ENCODE data around the gene S100A13.

Gene S100A13

DNA sequence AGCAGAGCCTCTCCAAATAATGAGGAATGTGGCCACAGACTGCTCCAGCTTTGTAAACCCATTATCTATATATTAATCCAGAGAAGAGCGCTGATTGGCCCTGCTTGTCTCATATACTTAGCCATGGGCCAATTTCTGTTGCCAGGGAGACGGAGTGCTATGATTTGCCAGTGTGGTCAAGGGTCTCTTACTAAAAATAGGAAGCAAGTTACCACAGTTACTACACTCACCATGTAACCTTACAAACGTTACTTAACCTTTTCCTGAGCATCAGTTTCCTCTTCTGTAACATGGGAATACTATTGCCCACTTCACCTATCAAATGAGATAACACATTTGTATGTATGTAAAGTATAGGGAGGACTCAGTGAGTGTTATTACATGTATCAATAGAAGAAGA lies 54.0 kb downstream of the S100A13 start:
- no peak for DNase-seq (ENCODE audit: low spot score)
- in situ Hi-C loops (cut with MboI; ENCODE audit: low pct_unique_long_range_greater_than_20kb, low sequenced_read_pairs, unreplicated experiment): no loop called here

GRCh38 chr1:153572569-153573015 lies 54.7 kb downstream of the S100A13 start:
- peak; percentile 76 for DNase-seq (ENCODE audit: low spot score)
- TF ChIP-seq, protein P1, sequence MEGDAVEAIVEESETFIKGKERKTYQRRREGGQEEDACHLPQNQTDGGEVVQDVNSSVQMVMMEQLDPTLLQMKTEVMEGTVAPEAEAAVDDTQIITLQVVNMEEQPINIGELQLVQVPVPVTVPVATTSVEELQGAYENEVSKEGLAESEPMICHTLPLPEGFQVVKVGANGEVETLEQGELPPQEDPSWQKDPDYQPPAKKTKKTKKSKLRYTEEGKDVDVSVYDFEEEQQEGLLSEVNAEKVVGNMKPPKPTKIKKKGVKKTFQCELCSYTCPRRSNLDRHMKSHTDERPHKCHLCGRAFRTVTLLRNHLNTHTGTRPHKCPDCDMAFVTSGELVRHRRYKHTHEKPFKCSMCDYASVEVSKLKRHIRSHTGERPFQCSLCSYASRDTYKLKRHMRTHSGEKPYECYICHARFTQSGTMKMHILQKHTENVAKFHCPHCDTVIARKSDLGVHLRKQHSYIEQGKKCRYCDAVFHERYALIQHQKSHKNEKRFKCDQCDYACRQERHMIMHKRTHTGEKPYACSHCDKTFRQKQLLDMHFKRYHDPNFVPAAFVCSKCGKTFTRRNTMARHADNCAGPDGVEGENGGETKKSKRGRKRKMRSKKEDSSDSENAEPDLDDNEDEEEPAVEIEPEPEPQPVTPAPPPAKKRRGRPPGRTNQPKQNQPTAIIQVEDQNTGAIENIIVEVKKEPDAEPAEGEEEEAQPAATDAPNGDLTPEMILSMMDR (IDR thresholded peaks at IDR 0.05; ENCODE audit: extremely low read depth, insufficient read depth, missing control alignments): peak; percentile 83
- in situ Hi-C loops (cut with MboI; ENCODE audit: low pct_unique_long_range_greater_than_20kb, low sequenced_read_pairs, unreplicated experiment): no loop called here

More for the DNA sequence above, 54.0 kb downstream of the S100A13 start:
- TF ChIP-seq, protein P1 (IDR thresholded peaks at IDR 0.05; ENCODE audit: extremely low read depth, insufficient read depth, missing control alignments): no peak

DNA sequence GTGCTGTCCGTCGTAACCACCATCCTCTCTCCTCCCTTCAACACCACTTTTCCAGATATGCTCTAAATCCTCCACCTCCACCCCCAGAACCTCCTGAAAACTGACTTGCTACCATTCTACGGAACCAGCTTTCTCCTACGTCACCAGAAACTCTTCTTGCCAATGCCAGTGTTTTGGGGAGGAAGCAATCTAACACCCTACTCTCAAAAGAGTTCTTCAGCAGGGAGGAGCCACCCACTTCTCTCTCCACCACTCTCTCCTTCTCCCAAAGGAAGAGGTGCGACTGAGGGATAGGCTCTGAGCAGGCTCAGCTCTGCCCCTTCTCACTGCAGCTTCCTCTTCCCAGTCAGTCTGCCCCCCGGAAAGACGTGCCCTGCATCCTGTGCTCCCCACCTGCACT lies 55.6 kb downstream of the S100A13 start:
- in situ Hi-C loops (cut with MboI; ENCODE audit: low pct_unique_long_range_greater_than_20kb, low sequenced_read_pairs, unreplicated experiment): no loop called here
- TF ChIP-seq, protein P1 (IDR thresholded peaks at IDR 0.05; ENCODE audit: extremely low read depth, insufficient read depth, missing control alignments): no peak
- no peak for DNase-seq (ENCODE audit: low spot score)

DNA sequence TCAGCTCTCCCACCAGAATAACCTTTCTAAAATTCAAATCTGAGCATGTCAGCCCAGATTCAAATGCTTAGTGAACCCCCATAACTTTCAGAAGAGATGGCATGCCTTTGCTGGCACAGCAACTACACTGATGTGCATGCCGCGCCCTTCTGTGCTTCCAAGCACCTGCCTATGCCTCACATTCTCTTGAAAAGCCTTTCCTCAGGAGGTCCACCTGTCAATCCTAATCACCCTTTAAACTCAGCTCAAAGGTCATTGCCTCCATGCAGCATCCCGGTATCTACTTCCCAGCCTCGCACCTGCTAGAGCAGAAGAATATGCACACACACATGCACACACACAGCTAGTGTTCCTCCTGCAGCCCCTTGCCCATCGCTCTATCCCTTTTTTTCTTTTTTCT lies 56.4 kb downstream of the S100A13 start:
- in situ Hi-C loops (cut with MboI; ENCODE audit: low pct_unique_long_range_greater_than_20kb, low sequenced_read_pairs, unreplicated experiment): no loop called here
- no peak for DNase-seq (ENCODE audit: low spot score)

DNA sequence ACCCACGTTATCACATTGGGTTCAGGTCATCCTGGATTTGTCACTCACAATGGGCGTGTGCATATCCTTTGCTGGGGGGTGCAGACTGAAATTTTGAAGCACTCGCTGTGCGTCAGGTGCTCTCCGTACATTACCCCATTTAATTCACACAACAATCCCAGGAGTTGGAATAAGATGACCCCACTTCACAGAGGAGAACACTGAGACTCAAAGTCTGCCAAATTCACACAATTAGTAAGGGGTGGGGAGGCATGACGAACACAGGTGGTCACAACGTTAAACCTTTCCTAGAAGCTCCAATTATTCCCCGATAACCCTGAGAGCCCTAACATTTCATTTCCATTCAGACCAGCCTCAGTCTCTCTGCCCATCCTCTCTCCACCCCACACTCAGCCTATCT lies 57.8 kb downstream of the S100A13 start:
- in situ Hi-C loops (cut with MboI; ENCODE audit: low pct_unique_long_range_greater_than_20kb, low sequenced_read_pairs, unreplicated experiment): loop anchor here (10.0 kb wide), 1 partner anchor 55 kb away; no protein-coding TSS in a partner anchor
- no peak for DNase-seq (ENCODE audit: low spot score)
- TF ChIP-seq, protein P1 (IDR thresholded peaks at IDR 0.05; ENCODE audit: extremely low read depth, insufficient read depth, missing control alignments): no peak

More for the DNA sequence above, 56.4 kb downstream of the S100A13 start:
- TF ChIP-seq, protein P1 (IDR thresholded peaks at IDR 0.05; ENCODE audit: extremely low read depth, insufficient read depth, missing control alignments): no peak
